CD4-positive, CD25-positive, alpha-beta regulatory T cell (primary cell): ENCODE results near the gene SEMA6D. TPM values are rescaled to one million over a fixed set of nuclear protein-coding genes. Genes with fewer than 3 reads are reported as not detected.

ENCODE experiments used
- ATAC-seq, 2 donors: fragments of 150-1000 bp; cut with Tn5 transposase; one replicate each; pipeline ENCODE4 v1.10.0; 2021; ENCODE audit warnings: low read depth in 2 of 2, moderate number of reproducible peaks in 2 of 2, moderate library complexity in 1 of 2
- DNase-seq, 3 donors: peaks; one replicate each; pipeline versions ENCODE4 v3.0.0 to v3.0.0-alpha.2; 2012 to 2022; ENCODE audit warnings: mixed read lengths in 1 of 3
- H3K27ac ChIP-seq: one replicate; pipeline ENCODE4 v1.7.0; 2013; ENCODE audit warnings: mild to moderate bottlenecking, low read length; ENCODE audit not compliant: insufficient read depth, poor library complexity, severe bottlenecking
- H3K27me3 ChIP-seq: one replicate; pipeline ENCODE4 v1.7.0; 2013; ENCODE audit warnings: low read length; ENCODE audit not compliant: control insufficient read depth, insufficient read depth
- H3K36me3 ChIP-seq: one replicate; pipeline ENCODE4 v1.7.0; 2013; ENCODE audit warnings: mild to moderate bottlenecking, low read length, moderate library complexity; ENCODE audit not compliant: control insufficient read depth, insufficient read depth
- H3K4me1 ChIP-seq: 2 replicates; pipeline ENCODE4 v1.7.0; 2013; ENCODE audit warnings: mild to moderate bottlenecking, low read length; ENCODE audit not compliant: insufficient read depth, control insufficient read depth, poor library complexity, severe bottlenecking
- H3K4me3 ChIP-seq: one replicate; pipeline ENCODE4 v1.7.0; 2013; ENCODE audit warnings: low read depth, mild to moderate bottlenecking, low read length, moderate library complexity
- H3K9me3 ChIP-seq, 2 experiments: 1 replicate in 1 of 2; 2 replicates in 1 of 2; pipeline ENCODE4 v1.7.0; 2013; ENCODE audit warnings: low read length in 2 of 2, mild to moderate bottlenecking in 1 of 2, moderate library complexity in 1 of 2; ENCODE audit not compliant: control insufficient read depth in 2 of 2
- H3K27ac Mint-ChIP-seq, 3 donors: one replicate each; pipeline ENCODE4 v1.8.0; 2020 to 2022; ENCODE audit warnings: mild to moderate bottlenecking in 3 of 3, mixed read lengths in 3 of 3, moderate library complexity in 2 of 3
- H3K27me3 Mint-ChIP-seq: one replicate; pipeline ENCODE4 v1.8.0; 2022; ENCODE audit warnings: mild to moderate bottlenecking, mixed read lengths
- H3K36me3 Mint-ChIP-seq: one replicate; pipeline ENCODE4 v1.8.0; 2020; ENCODE audit warnings: mixed read lengths
- H3K4me1 Mint-ChIP-seq, 4 donors: one replicate each; pipeline ENCODE4 v1.8.0; 2020 to 2022; ENCODE audit warnings: mixed read lengths in 4 of 4, mild to moderate bottlenecking in 1 of 4
- H3K4me3 Mint-ChIP-seq, 4 donors: one replicate each; pipeline ENCODE4 v1.8.0; 2020 to 2022; ENCODE audit warnings: mild to moderate bottlenecking in 4 of 4, mixed read lengths in 4 of 4, moderate library complexity in 3 of 4
- H3K9me3 Mint-ChIP-seq, 7 donors: one replicate each; pipeline ENCODE4 v1.8.0; 2020 to 2022; ENCODE audit warnings: mixed read lengths in 7 of 7, mild to moderate bottlenecking in 3 of 7, moderate library complexity in 2 of 7
- polyA plus RNA-seq, 4 donors: library from polyadenylated mRNA; unstranded; fragments of 300-500 nt; fragmentation: Illumina TruSeq; gene quantifications; one replicate each; pipeline ENCODE4 v1.2.3, GENCODE V29; 2021
- total RNA-seq: library from RNA; stranded (reverse); gene quantifications from one replicate; pipeline ENCODE4 v1.2.3, GENCODE V29; 2022

SEMA6D gene
- total and polyA plus RNA-seq, 5 donors from 2014 or later, result not detected

DNA sequence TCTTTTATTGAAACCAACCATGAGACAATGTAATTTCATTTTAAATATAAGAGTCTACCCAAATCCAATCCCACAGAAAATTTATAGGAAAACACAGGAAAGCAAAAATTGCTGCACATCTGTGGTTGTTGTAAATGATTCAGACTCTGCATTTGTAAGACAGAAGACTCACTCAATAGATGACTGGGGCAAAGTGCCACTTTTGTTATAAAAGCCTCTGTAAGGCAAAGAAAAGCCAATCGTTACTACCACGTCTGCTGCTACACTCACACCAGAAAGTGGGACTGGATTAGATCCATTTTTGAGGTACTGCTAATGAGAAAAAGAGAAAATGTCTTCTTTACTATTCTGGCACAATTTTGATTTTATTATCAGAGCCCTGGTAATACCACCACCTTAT, 74.9 kb downstream of the SEMA6D start:
- Mint-ChIP-seq H3K27ac (no peak overlapping the region), H3K27me3 (no peaks in the 10 kb centered on the region), H3K9me3 (peaks cover 0 to 4% (median 0%) of the 10 kb centered on the region in 7 donors), H3K4me3 (no peak overlapping the region), H3K36me3 (no peaks in the 10 kb centered on the region), H3K4me1 (no peaks in the 10 kb centered on the region)
- Histone ChIP-seq H3K36me3 (no peaks in the 10 kb centered on the region), H3K27me3 (no peaks in the 10 kb centered on the region), H3K9me3 (no peaks in the 10 kb centered on the region), H3K4me1 (no peaks in the 10 kb centered on the region), H3K27ac (no peak overlapping the region), H3K4me3 (no peak overlapping the region)
- ATAC-seq, result no peak
- DNase-seq, result no peak

DNA sequence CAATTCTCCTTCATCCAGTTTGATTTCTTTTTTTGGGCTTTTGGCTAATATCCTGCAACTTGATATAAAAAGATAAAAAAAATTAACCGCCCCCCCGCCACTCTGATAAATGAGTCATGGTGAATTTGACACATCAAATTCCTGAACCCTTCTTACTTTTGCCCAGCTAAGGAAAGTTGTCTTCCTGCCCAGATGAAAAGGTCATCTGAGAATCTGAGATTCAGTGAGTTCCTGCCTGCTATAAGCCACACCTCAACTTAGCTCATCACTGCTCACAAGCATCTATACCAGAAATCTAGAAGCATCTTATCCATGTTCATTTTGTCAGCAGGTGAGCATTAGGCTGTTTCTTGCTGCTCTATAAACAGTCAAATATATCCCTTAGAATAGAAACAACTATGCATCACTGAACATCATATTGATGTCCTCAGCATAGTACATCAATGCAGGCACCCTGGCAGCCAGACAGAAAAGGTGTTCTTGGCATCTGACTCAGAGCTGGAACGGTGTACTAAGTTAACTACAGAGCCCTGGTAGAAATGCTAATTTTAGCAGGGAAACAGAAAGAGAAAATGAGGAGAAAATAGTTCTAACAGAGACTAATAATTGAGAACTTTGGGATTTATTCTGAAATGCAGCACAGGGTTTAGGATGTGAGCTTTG, 77.1 kb downstream of the SEMA6D start:
- no peaks in the 10 kb centered on the region for H3K9me3 ChIP-seq
- no peaks in the 10 kb centered on the region for H3K27me3 Mint-ChIP-seq
- ATAC-seq (no peak), DNase-seq (no peak)
- H3K4me3 ChIP-seq, result no peak overlapping the region
- no peak overlapping the region for H3K27ac ChIP-seq
- no peaks in the 10 kb centered on the region for H3K27me3 ChIP-seq
- no peaks in the 10 kb centered on the region for H3K36me3 ChIP-seq
- H3K9me3 Mint-ChIP-seq, result peaks cover 0 to 7% (median 0%) of the 10 kb centered on the region in 7 donors
- no peak overlapping the region for H3K4me3 Mint-ChIP-seq
- H3K4me1 ChIP-seq, result no peaks in the 10 kb centered on the region
- H3K36me3 Mint-ChIP-seq, result no peaks in the 10 kb centered on the region
- H3K27ac Mint-ChIP-seq, result no peak overlapping the region
- H3K4me1 Mint-ChIP-seq, result no peaks in the 10 kb centered on the region

DNA sequence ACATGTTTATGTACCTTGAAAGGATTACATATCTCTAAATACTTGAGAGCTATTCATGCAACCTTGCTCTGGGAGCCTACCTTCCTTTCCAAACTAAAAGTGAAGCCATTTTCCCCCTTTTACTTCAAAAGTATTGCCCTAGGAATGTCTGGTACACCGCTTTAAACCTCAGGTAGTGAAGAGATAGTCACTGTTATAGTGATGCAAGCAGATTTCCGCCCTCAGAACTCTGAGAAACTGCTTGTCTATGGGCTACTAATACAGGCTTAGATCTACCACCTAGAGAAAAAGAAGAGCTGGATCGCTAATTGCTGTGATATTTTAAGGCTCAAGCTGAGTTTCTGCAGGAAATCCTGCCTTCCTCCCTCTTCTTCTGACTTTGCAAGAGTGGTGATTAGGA, 78.6 kb downstream of the SEMA6D start:
- H3K9me3 Mint-ChIP-seq, result peaks cover 0 to 7% (median 0%) of the 10 kb centered on the region in 7 donors
- no peaks in the 10 kb centered on the region for H3K36me3 Mint-ChIP-seq
- no peak overlapping the region for H3K4me3 ChIP-seq
- H3K4me1 ChIP-seq, result no peaks in the 10 kb centered on the region
- DNase-seq (no peak), ATAC-seq (no peak)
- no peak overlapping the region for H3K27ac Mint-ChIP-seq
- H3K27me3 ChIP-seq, result no peaks in the 10 kb centered on the region
- H3K4me1 Mint-ChIP-seq, result no peaks in the 10 kb centered on the region
- H3K27ac ChIP-seq, result no peak overlapping the region
- no peak overlapping the region for H3K4me3 Mint-ChIP-seq
- no peaks in the 10 kb centered on the region for H3K9me3 ChIP-seq
- peaks cover 4% of the 10 kb centered on the region for H3K27me3 Mint-ChIP-seq
- H3K36me3 ChIP-seq, result no peaks in the 10 kb centered on the region

DNA sequence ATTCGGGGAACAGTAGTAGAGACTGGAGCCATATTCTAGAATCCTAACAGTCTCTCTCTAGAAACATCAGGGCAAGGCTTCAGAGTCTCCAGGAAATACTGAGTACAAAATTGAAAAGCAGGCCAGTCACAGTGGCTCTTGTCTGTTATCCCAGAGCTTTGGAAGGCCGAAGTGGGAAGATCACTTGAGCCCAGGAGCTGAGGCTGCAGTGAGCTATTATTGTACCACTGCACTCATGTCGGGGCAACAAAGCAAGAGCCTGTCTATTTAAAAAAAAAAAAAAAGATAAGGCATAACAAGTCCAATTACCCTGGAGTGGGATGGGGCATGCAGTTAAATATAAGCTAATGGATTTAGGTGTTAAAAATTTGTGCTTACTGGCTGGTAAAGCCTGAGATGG, 79.0 kb downstream of the SEMA6D start:
- DNase-seq (no peak), ATAC-seq (no peak)
- H3K27ac ChIP-seq, result no peak overlapping the region
- H3K4me1 Mint-ChIP-seq, result no peaks in the 10 kb centered on the region
- H3K4me1 ChIP-seq, result no peaks in the 10 kb centered on the region
- H3K9me3 ChIP-seq, result no peaks in the 10 kb centered on the region
- peaks cover 5% of the 10 kb centered on the region for H3K27me3 Mint-ChIP-seq
- H3K27ac Mint-ChIP-seq, result no peak overlapping the region
- H3K36me3 Mint-ChIP-seq, result no peaks in the 10 kb centered on the region
- H3K4me3 Mint-ChIP-seq, result no peak overlapping the region
- H3K36me3 ChIP-seq, result no peaks in the 10 kb centered on the region
- H3K9me3 Mint-ChIP-seq, result peaks cover 0 to 7% (median 0%) of the 10 kb centered on the region in 7 donors
- no peak overlapping the region for H3K4me3 ChIP-seq
- no peaks in the 10 kb centered on the region for H3K27me3 ChIP-seq

DNA sequence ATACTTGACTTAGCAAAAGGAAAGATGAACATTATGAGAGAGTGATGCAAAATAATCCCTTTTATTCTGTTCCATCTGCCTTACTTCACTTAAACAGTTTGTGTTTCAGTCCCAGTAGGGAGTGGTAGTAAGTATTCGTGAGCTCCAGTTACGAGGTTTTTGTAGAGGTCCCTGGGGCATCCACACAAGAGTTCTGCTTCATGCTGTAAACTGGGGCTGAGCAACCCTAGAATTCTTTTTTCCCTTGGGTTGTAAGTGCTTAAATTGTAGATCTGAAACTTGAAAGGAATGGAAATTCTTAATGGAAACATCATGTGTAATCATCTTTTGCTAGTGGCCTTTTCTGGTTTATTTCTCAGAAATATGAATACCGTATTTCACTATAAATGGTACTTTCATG, 79.5 kb downstream of the SEMA6D start:
- Histone ChIP-seq H3K36me3 (no peaks in the 10 kb centered on the region), H3K9me3 (no peaks in the 10 kb centered on the region), H3K27ac (no peak overlapping the region), H3K4me1 (no peaks in the 10 kb centered on the region), H3K4me3 (no peak overlapping the region), H3K27me3 (no peaks in the 10 kb centered on the region)
- no peak overlapping the region for H3K27ac Mint-ChIP-seq
- no peak overlapping the region for H3K4me3 Mint-ChIP-seq
- H3K27me3 Mint-ChIP-seq, result peaks cover 5% of the 10 kb centered on the region
- H3K9me3 Mint-ChIP-seq, result peaks cover 0 to 7% (median 0%) of the 10 kb centered on the region in 7 donors
- no peaks in the 10 kb centered on the region for H3K4me1 Mint-ChIP-seq
- ATAC-seq (no peak), DNase-seq (no peak)
- H3K36me3 Mint-ChIP-seq, result no peaks in the 10 kb centered on the region

DNA sequence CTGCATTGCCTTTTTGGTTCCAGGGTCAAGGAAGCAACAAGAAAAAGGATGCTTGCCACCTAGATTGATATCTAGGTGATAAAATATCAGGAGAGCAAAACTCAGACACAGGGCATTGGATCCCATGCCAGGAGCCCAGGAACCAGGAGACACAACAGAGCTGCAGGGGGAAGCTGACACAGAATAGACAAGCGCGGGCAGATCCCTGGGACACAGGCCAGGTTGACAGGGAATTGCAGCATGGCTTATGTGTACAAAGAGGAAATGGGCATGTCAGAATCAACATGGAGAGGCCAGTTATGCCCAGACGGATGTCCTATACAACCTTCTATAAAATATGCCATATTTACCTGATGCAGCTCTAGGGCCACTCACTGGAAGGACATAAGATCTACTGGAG, 84.2 kb downstream of the SEMA6D start:
- H3K36me3 Mint-ChIP-seq, result no peaks in the 10 kb centered on the region
- H3K4me1 Mint-ChIP-seq, result no peaks in the 10 kb centered on the region
- H3K27me3 ChIP-seq, result no peaks in the 10 kb centered on the region
- no peak for DNase-seq
- H3K27ac Mint-ChIP-seq, result no peak overlapping the region
- no peaks in the 10 kb centered on the region for H3K9me3 ChIP-seq
- no peak overlapping the region for H3K4me3 ChIP-seq
- no peaks in the 10 kb centered on the region for H3K36me3 ChIP-seq
- H3K27me3 Mint-ChIP-seq, result peaks cover 5% of the 10 kb centered on the region
- H3K4me3 Mint-ChIP-seq, result no peak overlapping the region
- peaks cover 0 to 5% (median 0%) of the 10 kb centered on the region in 7 donors for H3K9me3 Mint-ChIP-seq
- H3K27ac ChIP-seq, result no peak overlapping the region
- no peaks in the 10 kb centered on the region for H3K4me1 ChIP-seq
- ATAC-seq, result no peak

DNA sequence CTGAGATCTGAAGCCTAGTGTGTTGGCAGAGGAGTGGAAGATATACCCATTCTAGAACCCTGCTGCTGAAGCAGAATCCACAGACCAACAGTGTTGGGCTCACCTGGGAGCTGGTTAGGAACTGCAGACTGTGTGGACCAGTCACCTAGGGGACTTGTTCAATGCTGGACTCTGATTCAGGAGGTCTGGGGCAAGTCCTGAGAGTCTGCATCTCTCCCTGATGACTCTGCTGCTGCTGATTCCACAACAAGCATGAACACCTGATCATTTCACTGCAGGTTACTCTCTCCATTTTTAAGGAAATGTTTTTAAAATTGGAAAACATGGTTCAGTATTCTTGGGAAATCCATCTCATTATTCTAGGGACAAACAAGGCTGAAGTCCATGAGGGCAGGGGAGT, 84.9 kb downstream of the SEMA6D start:
- DNase-seq (no peak), ATAC-seq (no peak)
- Histone ChIP-seq H3K9me3 (no peaks in the 10 kb centered on the region), H3K36me3 (no peaks in the 10 kb centered on the region), H3K27me3 (no peaks in the 10 kb centered on the region), H3K27ac (no peak overlapping the region), H3K4me3 (no peak overlapping the region), H3K4me1 (no peaks in the 10 kb centered on the region)
- H3K36me3 Mint-ChIP-seq, result no peaks in the 10 kb centered on the region
- H3K4me3 Mint-ChIP-seq, result no peak overlapping the region
- peaks cover 5% of the 10 kb centered on the region for H3K27me3 Mint-ChIP-seq
- H3K27ac Mint-ChIP-seq, result no peak overlapping the region
- H3K9me3 Mint-ChIP-seq, result peaks cover 0 to 6% (median 0%) of the 10 kb centered on the region in 7 donors
- H3K4me1 Mint-ChIP-seq, result no peaks in the 10 kb centered on the region

DNA sequence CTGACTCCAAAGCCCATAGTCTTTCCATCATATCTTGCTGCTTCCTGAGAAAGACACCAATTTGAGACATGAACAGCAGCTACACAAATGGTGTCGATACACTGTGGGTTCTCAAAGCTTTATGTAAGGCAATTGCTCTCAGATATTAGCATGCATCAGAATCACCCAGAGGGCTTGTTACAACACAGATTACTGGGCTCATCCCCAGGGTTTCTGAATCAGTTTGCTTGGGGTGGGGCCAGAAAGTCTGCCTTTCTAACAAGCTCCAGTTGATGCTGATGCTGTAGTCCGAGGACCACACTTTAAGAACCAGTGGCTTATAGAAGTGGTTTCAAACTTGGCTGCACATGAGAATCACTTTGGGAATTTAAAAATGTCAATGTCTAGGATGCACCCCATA, 86.5 kb downstream of the SEMA6D start:
- peaks cover 5% of the 10 kb centered on the region for H3K27me3 Mint-ChIP-seq
- H3K9me3 Mint-ChIP-seq, result peaks cover 0 to 4% (median 0%) of the 10 kb centered on the region in 7 donors
- no peaks in the 10 kb centered on the region for H3K27me3 ChIP-seq
- no peak overlapping the region for H3K27ac Mint-ChIP-seq
- ATAC-seq, result no peak
- no peaks in the 10 kb centered on the region for H3K36me3 ChIP-seq
- no peaks in the 10 kb centered on the region for H3K36me3 Mint-ChIP-seq
- DNase-seq, result no peak
- no peak overlapping the region for H3K4me3 ChIP-seq
- no peaks in the 10 kb centered on the region for H3K4me1 Mint-ChIP-seq
- no peaks in the 10 kb centered on the region for H3K9me3 ChIP-seq
- no peak overlapping the region for H3K27ac ChIP-seq
- no peak overlapping the region for H3K4me3 Mint-ChIP-seq
- no peaks in the 10 kb centered on the region for H3K4me1 ChIP-seq
